Naive thymus-derived CD8-positive, alpha-beta T cell (primary cell): ENCODE measurements around the gene TRDN. TPM values are rescaled to one million over a fixed set of nuclear protein-coding genes. Genes with fewer than 3 reads are reported as not detected.
"Not testable (repeated sequence)": the region's sequence is repeated elsewhere in the genome, so short reads cannot be mapped to it uniquely, and the experiment has no call there.

ENCODE experiments used
- ATAC-seq, 2 donors: fragments of 150-1000 bp; cut with Tn5 transposase in 1 of 2; sonication (Bioruptor Pico), chemical (Tn5 transposase) in 1 of 2; 1 replicate in 1 of 2; 2 replicates in 1 of 2; pipeline ENCODE4 v1.10.0; 2021; ENCODE audit warnings: mild to moderate bottlenecking in 2 of 2, moderate library complexity in 2 of 2
- POLR2A ChIA-PET: fragments of 350-600 bp; sonication (Branson Sonifier 250); formaldehyde crosslinking; loops from one replicate; lab custom pipeline; 2021; ENCODE audit warnings: antibody characterized with exemption; lab: Charles Lee
- DNase-seq, 10 donors: peaks; one replicate each; pipeline versions ENCODE4 v3.0.0 to v3.0.0-alpha.2; 2020 to 2022
- H3K27ac Mint-ChIP-seq, 10 donors: one replicate each; pipeline ENCODE4 v1.8.0; 2020 to 2022; ENCODE audit warnings: mild to moderate bottlenecking in 10 of 10, mixed read lengths in 10 of 10, moderate library complexity in 4 of 10, inconsistent platforms in 1 of 10
- H3K27me3 Mint-ChIP-seq, 5 donors: one replicate each; pipeline ENCODE4 v1.8.0; 2021 to 2022; ENCODE audit warnings: mixed read lengths in 5 of 5
- H3K36me3 Mint-ChIP-seq, 3 donors: one replicate each; pipeline ENCODE4 v1.8.0; 2020 to 2022; ENCODE audit warnings: mixed read lengths in 3 of 3, mild to moderate bottlenecking in 2 of 3, inconsistent platforms in 1 of 3
- H3K4me1 Mint-ChIP-seq, 4 donors: one replicate each; pipeline ENCODE4 v1.8.0; 2021 to 2022; ENCODE audit warnings: mixed read lengths in 4 of 4
- H3K4me3 Mint-ChIP-seq, 10 donors: one replicate each; pipeline ENCODE4 v1.8.0; 2020 to 2022; ENCODE audit warnings: mild to moderate bottlenecking in 10 of 10, mixed read lengths in 10 of 10, moderate library complexity in 6 of 10, inconsistent platforms in 1 of 10
- H3K9me3 Mint-ChIP-seq, 9 donors: one replicate each; pipeline ENCODE4 v1.8.0; 2020 to 2022; ENCODE audit warnings: mixed read lengths in 9 of 9, mild to moderate bottlenecking in 3 of 9, inconsistent platforms in 1 of 9, moderate library complexity in 1 of 9
- polyA plus RNA-seq, 3 donors: library from polyadenylated mRNA; unstranded; fragments of 300-500 nt; fragmentation: Illumina TruSeq; gene quantifications; one replicate each; pipeline ENCODE4 v1.2.3, GENCODE V29; 2021
- total RNA-seq, 8 experiments: library from RNA in 2 of 8; stranded (reverse) in 2 of 8; gene quantifications; one replicate each; pipeline ENCODE4 v1.2.3 and lab custom pipeline; 2021 to 2026

Gene TRDN
- total and polyA plus RNA-seq, 5 experiments from 2014 or later: not detected

- no peak for DNase-seq
- H3K27ac Mint-ChIP-seq: no peak overlapping the region
- H3K4me3 Mint-ChIP-seq: no peak overlapping the region
- POLR2A ChIA-PET: no interaction called here
- no peaks in the 10 kb centered on the region for H3K4me1 Mint-ChIP-seq
- peaks cover 0 to 12% (median 1%) of the 10 kb centered on the region in 9 donors for H3K9me3 Mint-ChIP-seq
- no peaks in the 10 kb centered on the region for H3K27me3 Mint-ChIP-seq
- H3K36me3 Mint-ChIP-seq: no peaks in the 10 kb centered on the region
- no peak for ATAC-seq
Observed at GRCh38 chr6:123508290-123508689, 128.5 kb downstream of the TRDN start.

- no peaks in the 10 kb centered on the region for H3K27me3 Mint-ChIP-seq
- POLR2A ChIA-PET: no interaction called here
Observed at GRCh38 chr6:123507582-123507981, 129.2 kb downstream of the TRDN start.

GRCh38 chr6:123503619-123504018 is 133.1 kb downstream of the TRDN start:
- no peaks in the 10 kb centered on the region for H3K36me3 Mint-ChIP-seq
- no peak for ATAC-seq

More at GRCh38 chr6:123507582-123507981, 129.2 kb downstream of the TRDN start:
- Mint-ChIP-seq H3K27ac (no peak overlapping the region), H3K4me3 (no peak overlapping the region), H3K4me1 (no peaks in the 10 kb centered on the region), H3K9me3 (peaks cover 0 to 12% (median 1%) of the 10 kb centered on the region in 9 donors), H3K36me3 (no peaks in the 10 kb centered on the region)
- DNase-seq (no peak), ATAC-seq (no peak)

GRCh38 chr6:123497025-123497424 is 139.7 kb downstream of the TRDN start:
- no peak overlapping the region for H3K27ac Mint-ChIP-seq
- ATAC-seq (no peak), DNase-seq (no peak)
- no peak overlapping the region for H3K4me3 Mint-ChIP-seq
- peaks cover 0 to 2% (median 0%) of the 10 kb centered on the region in 9 donors for H3K9me3 Mint-ChIP-seq
- no peaks in the 10 kb centered on the region for H3K4me1 Mint-ChIP-seq
- H3K36me3 Mint-ChIP-seq: no peaks in the 10 kb centered on the region
- no peaks in the 10 kb centered on the region for H3K27me3 Mint-ChIP-seq
- POLR2A ChIA-PET: no interaction called here

More at GRCh38 chr6:123503619-123504018, 133.1 kb downstream of the TRDN start:
- H3K27me3 Mint-ChIP-seq: no peaks in the 10 kb centered on the region
- H3K4me3 Mint-ChIP-seq: no peak overlapping the region
- H3K4me1 Mint-ChIP-seq: no peaks in the 10 kb centered on the region
- peak overlapping the region in 1 of 10 donors; percentile 51 for H3K27ac Mint-ChIP-seq
- H3K9me3 Mint-ChIP-seq: peaks cover 0 to 10% (median 1%) of the 10 kb centered on the region in 9 donors
- POLR2A ChIA-PET: no interaction called here
- no peak for DNase-seq

GRCh38 chr6:123489589-123489988 is 147.2 kb downstream of the TRDN start:
- DNase-seq (no peak), ATAC-seq (no peak)
- Mint-ChIP-seq H3K4me3 (no peak overlapping the region), H3K4me1 (no peaks in the 10 kb centered on the region), H3K36me3 (no peaks in the 10 kb centered on the region), H3K27me3 (no peaks in the 10 kb centered on the region), H3K9me3 (peaks cover 0 to 11% (median 0%) of the 10 kb centered on the region in 9 donors), H3K27ac (no peak overlapping the region)
- POLR2A ChIA-PET: no interaction called here

GRCh38 chr6:123480986-123481385 is 155.8 kb downstream of the TRDN start:
- no peak for DNase-seq
- no peak for ATAC-seq
- Mint-ChIP-seq H3K4me1 (no peaks in the 10 kb centered on the region), H3K4me3 (no peak overlapping the region), H3K9me3 (peaks cover 0 to 2% (median 0%) of the 10 kb centered on the region in 9 donors), H3K27me3 (no peaks in the 10 kb centered on the region), H3K36me3 (no peaks in the 10 kb centered on the region), H3K27ac (no peak overlapping the region)
- POLR2A ChIA-PET: no interaction called here

GRCh38 chr6:123472025-123472702 is 164.6 kb downstream of the TRDN start:
- H3K27ac Mint-ChIP-seq, H3K27me3 Mint-ChIP-seq, ATAC-seq, H3K4me3 Mint-ChIP-seq, DNase-seq, H3K4me1 Mint-ChIP-seq, POLR2A ChIA-PET, H3K36me3 Mint-ChIP-seq: not testable (repeated sequence)
- peaks cover 0 to 17% (median 4%) of the 10 kb centered on the region in 9 donors for H3K9me3 Mint-ChIP-seq

- DNase-seq (no peak), ATAC-seq (no peak)
- Mint-ChIP-seq H3K27ac (no peak overlapping the region), H3K36me3 (no peaks in the 10 kb centered on the region), H3K27me3 (no peaks in the 10 kb centered on the region), H3K9me3 (peaks cover 0 to 17% (median 4%) of the 10 kb centered on the region in 9 donors), H3K4me1 (no peaks in the 10 kb centered on the region), H3K4me3 (no peak overlapping the region)
- POLR2A ChIA-PET: no interaction called here
Observed at GRCh38 chr6:123467392-123467791, 169.4 kb downstream of the TRDN start.

GRCh38 chr6:123462152-123462551 is 174.6 kb downstream of the TRDN start:
- DNase-seq (no peak), ATAC-seq (no peak)
- H3K36me3 Mint-ChIP-seq: no peaks in the 10 kb centered on the region
- H3K4me1 Mint-ChIP-seq: no peaks in the 10 kb centered on the region
- no peaks in the 10 kb centered on the region for H3K27me3 Mint-ChIP-seq
- no peak overlapping the region for H3K4me3 Mint-ChIP-seq
- peaks cover 0 to 9% (median 0%) of the 10 kb centered on the region in 9 donors for H3K9me3 Mint-ChIP-seq
- no peak overlapping the region for H3K27ac Mint-ChIP-seq
- POLR2A ChIA-PET: no interaction called here

- Mint-ChIP-seq H3K27me3 (no peaks in the 10 kb centered on the region), H3K36me3 (no peaks in the 10 kb centered on the region), H3K27ac (no peak overlapping the region), H3K9me3 (peaks cover 0 to 19% (median 0%) of the 10 kb centered on the region in 9 donors), H3K4me1 (no peaks in the 10 kb centered on the region), H3K4me3 (no peak overlapping the region)
- DNase-seq (no peak), ATAC-seq (no peak)
- POLR2A ChIA-PET: no interaction called here
Observed at GRCh38 chr6:123458218-123458617, 178.5 kb downstream of the TRDN start.

- H3K9me3 Mint-ChIP-seq: peaks cover 0 to 30% (median 0%) of the 10 kb centered on the region in 9 donors
- DNase-seq: no peak
- no peak for ATAC-seq
- POLR2A ChIA-PET: no interaction called here
- H3K4me3 Mint-ChIP-seq: no peak overlapping the region
- H3K4me1 Mint-ChIP-seq: no peaks in the 10 kb centered on the region
- H3K27me3 Mint-ChIP-seq: no peaks in the 10 kb centered on the region
- H3K27ac Mint-ChIP-seq: no peak overlapping the region
- no peaks in the 10 kb centered on the region for H3K36me3 Mint-ChIP-seq
Observed at GRCh38 chr6:123456836-123457235, 179.9 kb downstream of the TRDN start.

- ATAC-seq: no peak
- H3K4me3 Mint-ChIP-seq: no peak overlapping the region
- H3K9me3 Mint-ChIP-seq: peaks cover 0 to 22% (median 2%) of the 10 kb centered on the region in 9 donors
- H3K27ac Mint-ChIP-seq: no peak overlapping the region
- no peaks in the 10 kb centered on the region for H3K36me3 Mint-ChIP-seq
- POLR2A ChIA-PET: no interaction called here
- no peaks in the 10 kb centered on the region for H3K4me1 Mint-ChIP-seq
- no peak for DNase-seq
- no peaks in the 10 kb centered on the region for H3K27me3 Mint-ChIP-seq
Observed at GRCh38 chr6:123454448-123454847, 182.3 kb downstream of the TRDN start.

- H3K4me1 Mint-ChIP-seq, ATAC-seq, H3K27ac Mint-ChIP-seq, H3K27me3 Mint-ChIP-seq, H3K36me3 Mint-ChIP-seq, H3K4me3 Mint-ChIP-seq, POLR2A ChIA-PET, DNase-seq: not testable (repeated sequence)
- peaks cover 0 to 21% (median 4%) of the 10 kb centered on the region in 9 donors for H3K9me3 Mint-ChIP-seq
Observed at GRCh38 chr6:123453071-123453470, 183.7 kb downstream of the TRDN start.
